Smooth muscle cell (in vitro differentiated cells): ENCODE results near the gene CLOCK. TPM values are rescaled to one million over a fixed set of nuclear protein-coding genes. Genes with fewer than 3 reads are reported as not detected.

ENCODE experiments used
- DNase-seq: peaks from one replicate; lab custom pipeline; 2025; ENCODE audit not compliant: unreplicated experiment; lab: John Stamatoyannopoulos, UW
- H2AFZ ChIP-seq: fragments of 200-600 bp; sonication (generic); 2 replicates; pipeline ENCODE4 v1.6.0; 2016; ENCODE audit warnings: antibody characterized with exemption, low read depth, mild to moderate bottlenecking
- H3F3A ChIP-seq: fragments of 200-600 bp; sonication (generic); 2 replicates; pipeline ENCODE4 v1.6.0; 2017; ENCODE audit warnings: antibody characterized with exemption, low read depth
- H3K27ac ChIP-seq: fragments of 200-600 bp; sonication (generic); 2 replicates; pipeline ENCODE4 v1.5.1; 2016; ENCODE audit warnings: low read depth, mild to moderate bottlenecking
- H3K27me3 ChIP-seq: fragments of 200-600 bp; sonication (generic); 2 replicates; pipeline ENCODE4 v1.6.1; 2016; ENCODE audit warnings: low read depth, mild to moderate bottlenecking
- H3K36me3 ChIP-seq: fragments of 200-600 bp; sonication (generic); 2 replicates; pipeline ENCODE4 v1.5.1; 2016; ENCODE audit warnings: low read depth
- H3K4me1 ChIP-seq: fragments of 200-600 bp; sonication (generic); 2 replicates; pipeline ENCODE4 v1.5.1; 2016; ENCODE audit warnings: low read depth
- H3K4me2 ChIP-seq: fragments of 200-600 bp; sonication (generic); 2 replicates; pipeline ENCODE4 v1.6.0; 2016; ENCODE audit warnings: mild to moderate bottlenecking
- H3K4me3 ChIP-seq: fragments of 200-600 bp; sonication (generic); 2 replicates; pipeline ENCODE4 v1.5.1; 2016; ENCODE audit warnings: mild to moderate bottlenecking
- H3K79me2 ChIP-seq: fragments of 200-600 bp; sonication (generic); 2 replicates; pipeline ENCODE4 v1.6.0; 2016; ENCODE audit warnings: low read depth, mild to moderate bottlenecking
- H3K9ac ChIP-seq: fragments of 200-600 bp; sonication (generic); 2 replicates; pipeline ENCODE4 v1.6.0; 2016; ENCODE audit warnings: low read depth
- H3K9me3 ChIP-seq: fragments of 200-600 bp; sonication (generic); replicated peaks from 2 replicates; pipeline ENCODE4 v1.5.1; 2016; ENCODE audit warnings: low read depth
- H4K20me1 ChIP-seq: fragments of 200-600 bp; sonication (generic); 2 replicates; pipeline ENCODE4 v1.6.0; 2016; ENCODE audit warnings: low read depth
- CTCF ChIP-seq: fragments of 200-600 bp; sonication (generic); IDR thresholded peaks from 2 replicates; pipeline ENCODE4 v1.5.1; 2017; ENCODE audit warnings: borderline replicate concordance, mild to moderate bottlenecking, antibody characterized with exemption; ENCODE audit not compliant: insufficient read depth, poor library complexity, severe bottlenecking
- WGBS: methylation state at CpG from one replicate; pipeline ENCODE4 v1.1.7; 2016; ENCODE audit warnings: low lambda C conversion rate; 5-methylcytosine and 5-hydroxymethylcytosine counted together
- polyA plus RNA-seq: library from polyadenylated mRNA; unstranded; fragments of >200 nt; fragmentation: Nextera tagmentation; extraction: Ambion mirVana; gene quantifications from 2 replicates; pipeline ENCODE4 v1.2.1, GENCODE V29; 2016
- total RNA-seq: library from RNA; depleted of rRNA; stranded (reverse); fragments of >200 nt; gene quantifications from 2 replicates; pipeline ENCODE4 v1.2.3, GENCODE V29; 2014

CLOCK gene
- total and polyA plus RNA-seq, 2 experiments from 2014 or later, result 5.9 to 32.3 TPM

DNA sequence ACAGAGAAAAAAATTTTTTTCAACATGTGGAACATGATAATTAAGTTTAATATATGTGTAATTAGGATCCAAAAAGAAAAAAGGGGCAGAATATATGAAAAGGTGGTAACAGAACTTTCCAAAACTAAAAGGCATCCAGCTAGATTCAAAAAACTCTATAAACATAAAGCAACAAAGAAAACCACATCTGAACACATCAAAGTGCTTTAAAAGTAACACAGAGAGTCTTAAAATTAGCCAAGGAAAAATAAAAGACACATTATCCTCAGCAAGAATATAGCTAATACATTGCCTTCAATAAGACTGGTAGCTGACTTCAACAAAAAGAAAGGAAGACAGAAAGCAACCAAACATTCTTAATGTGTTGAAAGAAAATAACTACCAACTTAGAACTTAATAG, 8.2 kb downstream of the CLOCK start:
- H2AFZ ChIP-seq, result no peak overlapping the region
- H4K20me1 ChIP-seq, result peaks cover 40% of the 10 kb centered on the region
- no peak for TF ChIP-seq CTCF
- H3K4me3 ChIP-seq, result no peak overlapping the region
- peaks cover 89% of the 10 kb centered on the region for H3K79me2 ChIP-seq
- no peak overlapping the region for H3K9ac ChIP-seq
- H3K4me1 ChIP-seq, result no peaks in the 10 kb centered on the region
- no peaks in the 10 kb centered on the region for H3K36me3 ChIP-seq
- no peak overlapping the region for H3K27ac ChIP-seq
- H3K9me3 ChIP-seq, result no peaks in the 10 kb centered on the region
- no peaks in the 10 kb centered on the region for H3K27me3 ChIP-seq
- DNase-seq, result no peak
- H3F3A ChIP-seq, result no peaks in the 10 kb centered on the region
- no peak overlapping the region for H3K4me2 ChIP-seq

DNA sequence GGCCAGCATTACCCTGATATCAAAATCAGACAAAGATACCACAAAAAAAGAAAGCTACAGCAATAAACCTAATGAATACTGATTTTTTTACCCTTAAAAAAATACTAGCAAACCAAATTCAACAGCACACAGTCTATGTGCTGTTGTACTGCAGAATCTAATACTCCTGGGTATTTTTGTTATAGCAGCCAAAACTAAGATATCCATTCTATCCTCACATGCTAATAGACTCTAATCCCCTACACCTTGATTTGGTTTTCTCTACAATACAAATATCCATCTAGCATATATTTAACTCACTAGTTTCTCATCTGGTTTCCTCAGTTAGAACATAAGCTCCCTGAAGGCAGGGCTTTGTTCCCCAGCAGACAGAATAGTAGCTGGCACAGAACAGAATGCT, 12.4 kb downstream of the CLOCK start:
- Histone ChIP-seq H3K79me2 (peaks cover 93% of the 10 kb centered on the region), H3K9me3 (peaks cover 7% of the 10 kb centered on the region), H4K20me1 (peaks cover 19% of the 10 kb centered on the region), H3K27me3 (no peaks in the 10 kb centered on the region), H3K36me3 (no peaks in the 10 kb centered on the region), H3K4me1 (no peaks in the 10 kb centered on the region), H2AFZ (no peak overlapping the region), H3K27ac (no peak overlapping the region), H3F3A (no peaks in the 10 kb centered on the region), H3K4me3 (no peak overlapping the region), H3K9ac (no peak overlapping the region), H3K4me2 (no peak overlapping the region)
- no peak for TF ChIP-seq CTCF
- no peak for DNase-seq

DNA sequence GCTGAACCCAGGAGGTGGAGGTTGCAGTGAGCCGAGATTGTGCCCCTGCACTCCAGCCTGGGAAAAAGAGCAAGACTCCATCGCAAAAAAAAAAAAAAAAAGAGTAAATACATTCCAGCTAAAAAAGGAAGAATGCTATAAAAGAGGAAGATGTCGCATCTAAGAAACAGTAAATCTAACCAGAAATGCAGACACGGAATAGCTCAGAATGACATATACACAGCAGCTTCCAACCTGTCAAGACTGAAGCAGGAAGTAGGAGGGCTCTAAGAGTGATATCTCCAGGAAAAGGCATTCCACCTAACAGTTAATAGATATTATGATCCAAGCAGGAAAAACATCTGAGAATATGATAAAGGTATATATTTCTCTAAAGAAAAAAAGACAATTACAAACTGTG, 16.0 kb downstream of the CLOCK start:
- H2AFZ ChIP-seq, result no peak overlapping the region
- peaks cover 80% of the 10 kb centered on the region for H3K79me2 ChIP-seq
- H4K20me1 ChIP-seq, result peaks cover 12% of the 10 kb centered on the region
- no peak overlapping the region for H3K4me2 ChIP-seq
- no peak for DNase-seq
- H3K36me3 ChIP-seq, result no peaks in the 10 kb centered on the region
- no peak overlapping the region for H3K4me3 ChIP-seq
- no peak for TF ChIP-seq CTCF
- no peaks in the 10 kb centered on the region for H3F3A ChIP-seq
- H3K4me1 ChIP-seq, result peaks cover 4% of the 10 kb centered on the region
- no peak overlapping the region for H3K27ac ChIP-seq
- WGBS, result 85% methylated on average over 4 of the region's 4 CpGs
- no peaks in the 10 kb centered on the region for H3K27me3 ChIP-seq
- peaks cover 7% of the 10 kb centered on the region for H3K9me3 ChIP-seq
- no peak overlapping the region for H3K9ac ChIP-seq

DNA sequence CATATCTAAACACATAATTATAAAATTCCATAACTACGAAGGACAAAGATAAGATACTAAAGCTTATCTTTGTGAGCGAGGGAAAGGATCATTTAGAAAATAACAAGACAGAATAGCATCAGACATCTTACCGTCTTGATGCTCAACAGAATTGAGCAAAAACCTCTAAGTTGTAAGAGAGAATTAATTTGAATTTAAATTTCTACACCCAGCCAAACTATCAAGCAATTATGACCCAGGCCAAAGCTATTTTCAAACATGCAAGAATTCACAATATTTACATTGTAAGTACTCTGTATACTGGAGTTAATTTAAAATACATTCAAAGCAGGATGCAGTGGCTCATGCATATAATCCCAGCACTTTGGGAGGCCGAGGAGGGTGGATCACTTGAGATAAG, 16.5 kb downstream of the CLOCK start:
- Histone ChIP-seq H3K9me3 (peaks cover 7% of the 10 kb centered on the region), H3K79me2 (peaks cover 80% of the 10 kb centered on the region), H2AFZ (no peak overlapping the region), H3K27me3 (no peaks in the 10 kb centered on the region), H3K36me3 (no peaks in the 10 kb centered on the region), H3K4me3 (no peak overlapping the region), H3K4me2 (no peak overlapping the region), H3K27ac (no peak overlapping the region), H3K4me1 (peaks cover 4% of the 10 kb centered on the region), H4K20me1 (peaks cover 12% of the 10 kb centered on the region), H3K9ac (no peak overlapping the region), H3F3A (no peaks in the 10 kb centered on the region)
- WGBS, result 83% methylated on average over 4 of the region's 4 CpGs
- DNase-seq, result no peak
- no peak for TF ChIP-seq CTCF
